CD8-positive, alpha-beta memory T cell (primary cell): ENCODE measurements around the gene MOSMO. TPM values are rescaled to one million over a fixed set of nuclear protein-coding genes. Genes with fewer than 3 reads are reported as not detected.

Source experiments
- CTCF ChIA-PET: fragments of 350-600 bp; sonication (Branson Sonifier 250); formaldehyde crosslinking; loops from one replicate; lab custom pipeline; 2021; ENCODE audit warnings: antibody characterized with exemption; lab: Charles Lee
- POLR2A ChIA-PET: fragments of 350-600 bp; sonication (Branson Sonifier 250); formaldehyde crosslinking; loops from one replicate; lab custom pipeline; 2021; ENCODE audit warnings: antibody characterized with exemption; lab: Charles Lee
- DNase-seq, 5 donors: peaks; one replicate each; pipeline versions ENCODE4 v3.0.0 to v3.0.0-alpha.2; 2020 to 2022; ENCODE audit warnings: mixed read lengths in 1 of 5
- H3K27ac ChIP-seq: one replicate; pipeline ENCODE4 v1.7.0; 2013; ENCODE audit warnings: low read depth, mild to moderate bottlenecking, low read length, moderate library complexity
- H3K27me3 ChIP-seq: 2 replicates; pipeline ENCODE4 v1.7.0; 2013; ENCODE audit warnings: low read length, mild to moderate bottlenecking; ENCODE audit not compliant: insufficient read depth, poor library complexity, severe bottlenecking
- H3K36me3 ChIP-seq: 2 replicates; pipeline ENCODE4 v1.7.0; 2013; ENCODE audit warnings: mild to moderate bottlenecking, low read length, moderate library complexity; ENCODE audit not compliant: insufficient read depth
- H3K4me1 ChIP-seq: 2 replicates; pipeline ENCODE4 v1.7.0; 2013; ENCODE audit warnings: mild to moderate bottlenecking, low read length, moderate library complexity; ENCODE audit not compliant: insufficient read depth
- H3K4me3 ChIP-seq: 2 replicates; pipeline ENCODE4 v1.7.0; 2013; ENCODE audit warnings: mild to moderate bottlenecking, low read length
- H3K9me3 ChIP-seq: 2 replicates; pipeline ENCODE4 v1.7.0; 2013; ENCODE audit warnings: mild to moderate bottlenecking, low read length
- H3K27ac Mint-ChIP-seq, 8 donors: one replicate each; pipeline ENCODE4 v1.8.0; 2020 to 2021; ENCODE audit warnings: mixed read lengths in 8 of 8, mild to moderate bottlenecking in 6 of 8, inconsistent platforms in 3 of 8, moderate library complexity in 3 of 8
- H3K27me3 Mint-ChIP-seq, 2 donors: one replicate each; pipeline ENCODE4 v1.8.0; 2020 to 2021; ENCODE audit warnings: mixed read lengths in 2 of 2, mild to moderate bottlenecking in 1 of 2, moderate library complexity in 1 of 2
- H3K36me3 Mint-ChIP-seq, 3 donors: one replicate each; pipeline ENCODE4 v1.8.0; 2020 to 2021; ENCODE audit warnings: mixed read lengths in 3 of 3, inconsistent platforms in 1 of 3, mild to moderate bottlenecking in 1 of 3
- H3K4me1 Mint-ChIP-seq, 3 donors: one replicate each; pipeline ENCODE4 v1.8.0; 2020 to 2021; ENCODE audit warnings: mixed read lengths in 3 of 3, inconsistent platforms in 1 of 3, mild to moderate bottlenecking in 1 of 3
- H3K4me3 Mint-ChIP-seq, 7 donors: one replicate each; pipeline ENCODE4 v1.8.0; 2020 to 2021; ENCODE audit warnings: mixed read lengths in 7 of 7, mild to moderate bottlenecking in 6 of 7, moderate library complexity in 4 of 7, inconsistent platforms in 2 of 7
- H3K9me3 Mint-ChIP-seq, 5 donors: one replicate each; pipeline ENCODE4 v1.8.0; 2020 to 2022; ENCODE audit warnings: mixed read lengths in 5 of 5, mild to moderate bottlenecking in 3 of 5, moderate library complexity in 2 of 5, inconsistent platforms in 1 of 5
- polyA plus RNA-seq: library from polyadenylated mRNA; unstranded; fragments of 300-500 nt; fragmentation: Illumina TruSeq; gene quantifications from one replicate; pipeline ENCODE4 v1.2.3, GENCODE V29; 2021
- total RNA-seq, 2 experiments: library from RNA; stranded (reverse); gene quantifications; one replicate each; pipeline ENCODE4 v1.2.3, GENCODE V29; 2021

The MOSMO gene
- total and polyA plus RNA-seq, 3 experiments from 2014 or later = 6.1 to 11.4 (median 9.2) TPM

DNA sequence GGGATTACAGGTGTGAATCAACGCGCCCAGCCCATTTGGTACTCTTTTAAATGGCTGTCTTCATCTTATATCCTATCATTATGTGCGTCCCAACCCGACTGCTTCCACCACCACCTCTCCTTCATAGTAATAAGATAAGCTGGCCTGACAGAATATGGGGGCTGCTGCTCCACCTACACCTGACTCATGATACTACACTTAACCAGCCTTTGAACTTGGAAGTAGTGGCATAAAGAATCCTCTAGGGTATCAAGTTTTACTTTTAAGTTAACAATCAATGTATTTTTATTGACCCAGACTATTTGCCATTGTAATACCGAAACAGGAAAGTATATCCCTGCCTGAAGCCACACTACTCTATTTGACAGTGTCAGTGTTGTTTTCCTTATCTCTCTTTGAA, 25.8 kb upstream of the MOSMO start:
- Histone ChIP-seq H3K4me3 (no peak overlapping the region), H3K4me1 (no peaks in the 10 kb centered on the region), H3K9me3 (no peaks in the 10 kb centered on the region), H3K27me3 (no peaks in the 10 kb centered on the region), H3K36me3 (peaks cover 55% of the 10 kb centered on the region), H3K27ac (no peak overlapping the region)
- Mint-ChIP-seq H3K36me3 (peaks cover 6 to 80% (median 42%) of the 10 kb centered on the region in 3 donors), H3K4me3 (no peak overlapping the region), H3K27me3 (no peaks in the 10 kb centered on the region), H3K9me3 (no peaks in the 10 kb centered on the region), H3K4me1 (no peaks in the 10 kb centered on the region), H3K27ac (peak overlapping the region in 2 of 8 donors; percentile 18 to 19)
- POLR2A ChIA-PET = interaction anchor here (0.5 kb wide), 1 partner anchor 209 kb away, joined by 4 read pairs; no protein-coding TSS in a partner anchor
- no peak for DNase-seq
- CTCF ChIA-PET = no interaction called here

DNA sequence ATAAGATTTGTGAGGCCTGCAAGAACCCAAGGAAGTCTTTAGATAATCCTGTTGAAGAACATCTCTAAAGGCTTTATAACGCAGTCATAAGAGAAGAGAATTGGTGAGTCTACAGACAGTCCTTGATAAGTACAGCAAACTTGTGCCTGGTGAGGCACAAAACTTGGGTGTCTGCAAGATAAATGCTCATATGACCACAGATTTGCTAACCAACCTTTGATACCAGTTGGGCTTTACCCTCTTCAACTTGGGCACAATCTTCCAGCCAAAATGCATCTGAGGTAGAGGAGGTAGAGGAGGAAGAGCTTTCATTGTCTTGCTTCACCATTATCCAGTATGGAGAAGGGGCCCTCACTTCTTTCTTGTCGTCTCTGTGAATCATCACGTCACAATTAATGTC, 23.8 kb upstream of the MOSMO start:
- POLR2A ChIA-PET = interaction anchor here (0.6 kb wide), 1 partner anchor 22 kb away, joined by 6 read pairs; no protein-coding TSS in a partner anchor
- H3K4me1 Mint-ChIP-seq = peaks cover 0 to 3% (median 2%) of the 10 kb centered on the region in 3 donors
- peak overlapping the region in 2 of 8 donors; percentile 3 to 21 for H3K27ac Mint-ChIP-seq
- no peaks in the 10 kb centered on the region for H3K27me3 ChIP-seq
- H3K27ac ChIP-seq = no peak overlapping the region
- no peaks in the 10 kb centered on the region for H3K9me3 ChIP-seq
- peaks cover 6 to 71% (median 34%) of the 10 kb centered on the region in 3 donors for H3K36me3 Mint-ChIP-seq
- H3K36me3 ChIP-seq = peaks cover 38% of the 10 kb centered on the region
- H3K27me3 Mint-ChIP-seq = peaks cover 0 to 3% of the 10 kb centered on the region in 2 donors
- no peaks in the 10 kb centered on the region for H3K9me3 Mint-ChIP-seq
- no peak overlapping the region for H3K4me3 Mint-ChIP-seq
- no peaks in the 10 kb centered on the region for H3K4me1 ChIP-seq
- CTCF ChIA-PET = no interaction called here
- no peak overlapping the region for H3K4me3 ChIP-seq
- DNase-seq = no peak

- Histone ChIP-seq H3K27ac (no peak overlapping the region), H3K36me3 (peaks cover 23% of the 10 kb centered on the region), H3K4me3 (no peak overlapping the region), H3K9me3 (no peaks in the 10 kb centered on the region), H3K27me3 (no peaks in the 10 kb centered on the region), H3K4me1 (no peaks in the 10 kb centered on the region)
- peaks cover 6 to 56% (median 25%) of the 10 kb centered on the region in 3 donors for H3K36me3 Mint-ChIP-seq
- H3K27ac Mint-ChIP-seq = peak overlapping the region in 6 of 8 donors; percentile 24 to 80 (median 38)
- POLR2A ChIA-PET = no interaction called here
- DNase-seq = no peak
- H3K4me1 Mint-ChIP-seq = peaks cover 2 to 12% (median 10%) of the 10 kb centered on the region in 3 donors
- CTCF ChIA-PET = no interaction called here
- peaks cover 0 to 3% of the 10 kb centered on the region in 2 donors for H3K27me3 Mint-ChIP-seq
- no peaks in the 10 kb centered on the region for H3K9me3 Mint-ChIP-seq
- no peak overlapping the region for H3K4me3 Mint-ChIP-seq
Observed at GRCh38 chr16:21985524-21985923, 22.4 kb upstream of the MOSMO start.

- no peaks in the 10 kb centered on the region for H3K9me3 ChIP-seq
- Mint-ChIP-seq H3K9me3 (no peaks in the 10 kb centered on the region), H3K27ac (peak overlapping the region in 6 of 8 donors; percentile 6 to 72 (median 44)), H3K4me3 (no peak overlapping the region), H3K36me3 (peaks cover 0 to 44% (median 18%) of the 10 kb centered on the region in 3 donors), H3K27me3 (peaks cover 0 to 3% of the 10 kb centered on the region in 2 donors), H3K4me1 (peaks cover 8 to 24% (median 15%) of the 10 kb centered on the region in 3 donors)
- H3K4me1 ChIP-seq = peaks cover 7% of the 10 kb centered on the region
- CTCF ChIA-PET = no interaction called here
- H3K27me3 ChIP-seq = no peaks in the 10 kb centered on the region
- no peak for DNase-seq
- POLR2A ChIA-PET = no interaction called here
- H3K27ac ChIP-seq = no peak overlapping the region
- H3K4me3 ChIP-seq = no peak overlapping the region
- H3K36me3 ChIP-seq = peaks cover 14% of the 10 kb centered on the region
Observed at GRCh38 chr16:21986692-21987246, 21.1 kb upstream of the MOSMO start.

DNA sequence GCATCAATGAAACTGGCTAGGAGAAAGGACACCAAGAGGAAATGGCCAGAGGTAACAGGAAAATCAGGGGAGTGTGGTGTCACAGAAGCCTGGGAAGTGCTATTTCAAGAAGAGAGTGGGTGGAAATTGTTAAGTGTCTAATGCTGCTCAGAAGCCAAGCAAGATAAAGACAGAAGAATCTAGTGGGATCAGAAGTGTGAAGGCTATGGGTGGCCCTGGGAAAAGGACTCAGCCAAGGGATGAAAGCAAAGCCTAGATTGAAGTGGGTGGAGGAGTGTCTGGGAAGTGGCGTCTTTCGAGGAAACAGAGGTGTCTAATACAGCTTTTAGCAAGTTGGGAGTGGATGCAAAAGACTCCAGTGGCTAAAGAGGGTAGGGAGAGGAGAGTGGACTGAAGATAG, 20.4 kb upstream of the MOSMO start:
- Histone ChIP-seq H3K9me3 (no peaks in the 10 kb centered on the region), H3K27ac (no peak overlapping the region), H3K27me3 (no peaks in the 10 kb centered on the region), H3K4me3 (no peak overlapping the region), H3K36me3 (peaks cover 8% of the 10 kb centered on the region), H3K4me1 (peaks cover 7% of the 10 kb centered on the region)
- Mint-ChIP-seq H3K4me3 (peak overlapping the region in 1 of 7 donors; percentile 73), H3K36me3 (peaks cover 0 to 36% (median 13%) of the 10 kb centered on the region in 3 donors), H3K27me3 (peaks cover 0 to 3% of the 10 kb centered on the region in 2 donors), H3K27ac (peak overlapping the region in 6 of 8 donors; percentile 2 to 93 (median 42)), H3K4me1 (peaks cover 10 to 27% (median 18%) of the 10 kb centered on the region in 3 donors), H3K9me3 (no peaks in the 10 kb centered on the region)
- ChIA-PET POLR2A (no interaction called here), CTCF (no interaction called here)
- DNase-seq = no peak

DNA sequence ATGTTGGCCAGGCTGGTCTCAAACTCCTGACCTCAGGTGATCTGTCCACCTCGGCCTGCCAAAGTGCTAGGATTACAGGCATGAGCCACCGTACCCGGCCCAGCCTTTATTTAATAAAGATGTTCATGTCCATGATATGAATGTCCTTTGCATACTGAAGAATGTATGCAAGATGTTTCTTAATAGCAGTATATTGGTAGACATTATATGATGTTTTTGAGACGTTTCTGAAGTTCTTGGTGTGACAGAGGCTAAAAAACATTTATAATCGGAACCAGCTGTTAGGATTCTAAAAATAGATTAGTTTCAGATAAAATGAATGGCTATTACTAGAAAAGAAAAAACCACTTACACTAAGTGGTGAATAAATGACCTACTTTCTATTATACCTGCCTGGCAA, 18.8 kb upstream of the MOSMO start:
- Mint-ChIP-seq H3K9me3 (no peaks in the 10 kb centered on the region), H3K4me1 (peaks cover 10 to 33% (median 20%) of the 10 kb centered on the region in 3 donors), H3K36me3 (peaks cover 0 to 21% (median 4%) of the 10 kb centered on the region in 3 donors), H3K4me3 (no peak overlapping the region), H3K27me3 (peaks cover 0 to 3% of the 10 kb centered on the region in 2 donors), H3K27ac (peak overlapping the region in 1 of 8 donors; percentile 44)
- ChIA-PET CTCF (no interaction called here), POLR2A (no interaction called here)
- DNase-seq = no peak
- Histone ChIP-seq H3K4me1 (peaks cover 7% of the 10 kb centered on the region), H3K27ac (no peak overlapping the region), H3K9me3 (no peaks in the 10 kb centered on the region), H3K4me3 (no peak overlapping the region), H3K27me3 (no peaks in the 10 kb centered on the region), H3K36me3 (no peaks in the 10 kb centered on the region)

- POLR2A ChIA-PET = no interaction called here
- Mint-ChIP-seq H3K27me3 (peaks cover 0 to 3% of the 10 kb centered on the region in 2 donors), H3K4me3 (no peak overlapping the region), H3K36me3 (peaks cover 0 to 15% (median 4%) of the 10 kb centered on the region in 3 donors), H3K27ac (peak overlapping the region in 3 of 8 donors; percentile 44 to 77 (median 54)), H3K9me3 (no peaks in the 10 kb centered on the region), H3K4me1 (peaks cover 10 to 33% (median 20%) of the 10 kb centered on the region in 3 donors)
- H3K27me3 ChIP-seq = no peaks in the 10 kb centered on the region
- peaks cover 7% of the 10 kb centered on the region for H3K4me1 ChIP-seq
- H3K4me3 ChIP-seq = no peak overlapping the region
- H3K36me3 ChIP-seq = no peaks in the 10 kb centered on the region
- no peak overlapping the region for H3K27ac ChIP-seq
- DNase-seq = no peak
- CTCF ChIA-PET = interaction anchor here (0.8 kb wide), 1 partner anchor 11 kb away, joined by 3 read pairs; the partner anchor contains the start of gene PDZD9
- H3K9me3 ChIP-seq = no peaks in the 10 kb centered on the region
Observed at GRCh38 chr16:21989751-21990150, 18.2 kb upstream of the MOSMO start.

GRCh38 chr16:21990381-21990944, 17.4 kb upstream of the MOSMO start:
- Mint-ChIP-seq H3K4me1 (peaks cover 10 to 33% (median 20%) of the 10 kb centered on the region in 3 donors), H3K27me3 (peaks cover 0 to 3% of the 10 kb centered on the region in 2 donors), H3K36me3 (peaks cover 0 to 10% (median 4%) of the 10 kb centered on the region in 3 donors), H3K9me3 (no peaks in the 10 kb centered on the region), H3K27ac (peak overlapping the region in 6 of 8 donors; percentile 10 to 78 (median 58)), H3K4me3 (peak overlapping the region in 1 of 7 donors; percentile 38)
- Histone ChIP-seq H3K9me3 (no peaks in the 10 kb centered on the region), H3K4me1 (peaks cover 7% of the 10 kb centered on the region), H3K4me3 (no peak overlapping the region), H3K27me3 (no peaks in the 10 kb centered on the region), H3K36me3 (no peaks in the 10 kb centered on the region), H3K27ac (no peak overlapping the region)
- POLR2A ChIA-PET = no interaction called here
- CTCF ChIA-PET = interaction anchor here (0.7 to 2.2 kb wide), 5 partner anchors 10 to 120 kb away, joined by 3 to 6 read pairs (median 3); partner anchors contain the start of gene PDZD9
- DNase-seq = no peak
